ENCODE measurements around the gene ALDH4A1.
"Not testable (repeated sequence)": the region's sequence is repeated elsewhere in the genome, so short reads cannot be mapped to it uniquely, and the experiment has no call there.

ALDH4A1 gene

GRCh38 chr1:18880585-18880984 lies 21.8 kb downstream of the ALDH4A1 start:
- in situ Hi-C loops (cut with MboI; ENCODE audit: low sequenced_read_pairs), result loop anchor here (25.0 kb wide), 1 partner anchor 782 kb away; the partner anchor contains the start of gene HTR6

- in situ Hi-C loops (cut with MboI; ENCODE audit: low sequenced_read_pairs), result loop anchor here (25.0 kb wide), 1 partner anchor 782 kb away; the partner anchor contains the start of gene HTR6
Measured at GRCh38 chr1:18879791-18880309, 22.5 kb downstream of the ALDH4A1 start.

DNA sequence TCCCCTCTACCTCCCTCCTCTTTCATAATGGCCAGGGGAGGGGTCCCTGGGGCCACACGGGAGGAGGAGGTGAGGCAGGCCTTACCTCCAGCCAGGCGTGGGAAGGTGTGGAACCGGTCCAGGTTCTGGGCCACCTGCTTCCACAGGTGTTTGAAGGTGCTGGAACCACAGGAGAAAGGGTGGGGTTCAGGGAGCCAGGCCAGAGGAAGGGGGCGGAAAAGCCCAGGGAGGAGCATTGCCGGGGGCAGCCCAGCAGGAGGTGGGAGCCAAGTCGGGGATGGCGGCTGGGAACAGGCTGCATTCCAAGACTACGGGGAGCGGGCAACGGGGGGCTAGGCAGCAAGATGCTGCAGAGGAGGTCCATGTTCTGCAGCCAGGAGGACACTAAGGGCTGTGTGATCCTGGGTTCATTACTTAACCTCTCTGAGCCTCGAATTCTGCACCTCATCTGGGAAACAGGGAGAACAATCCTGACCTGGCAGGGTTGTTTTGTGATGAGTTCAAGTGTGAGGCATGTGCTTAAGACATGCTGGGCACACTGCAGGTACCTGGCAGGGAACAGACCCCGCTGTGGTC lies 23.1 kb downstream of the ALDH4A1 start:
- in situ Hi-C loops (cut with MboI; ENCODE audit: low sequenced_read_pairs), result loop anchor here (25.0 kb wide), 1 partner anchor 783 kb away; the partner anchor contains the start of gene HTR6

DNA sequence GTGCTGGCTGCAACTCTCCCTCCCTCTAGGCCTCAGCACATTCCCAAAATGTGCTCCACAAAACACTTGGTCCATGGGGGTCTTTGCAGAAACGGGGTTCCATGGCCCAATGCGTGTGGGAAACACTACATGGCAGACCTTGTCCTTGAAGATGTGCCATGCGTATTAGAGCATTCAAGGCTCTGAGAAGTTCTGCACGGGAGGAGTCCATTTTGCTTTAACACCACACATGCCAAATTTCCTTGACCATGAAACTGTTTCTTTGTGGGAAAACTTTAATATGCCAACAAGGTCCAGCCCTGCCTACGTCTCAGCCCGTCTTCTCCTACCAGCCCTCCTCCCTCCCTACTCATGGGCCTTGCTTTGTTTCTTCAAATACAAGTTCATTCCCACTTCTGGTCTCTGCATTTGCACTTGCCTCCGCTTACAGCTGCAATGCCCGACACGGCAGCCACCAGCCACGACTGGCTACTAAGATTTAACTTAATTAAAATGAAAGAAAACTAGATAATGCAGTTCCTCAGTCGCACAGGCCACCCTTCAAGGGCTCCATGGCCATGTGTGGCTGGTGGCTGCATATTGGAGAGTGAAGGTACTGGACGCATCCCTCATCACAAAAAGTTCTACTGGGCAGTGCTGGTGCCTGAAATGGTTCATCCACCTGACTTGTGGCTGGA lies 23.7 kb downstream of the ALDH4A1 start:
- in situ Hi-C loops (cut with MboI; ENCODE audit: low sequenced_read_pairs), result loop anchor here (25.0 kb wide), 1 partner anchor 784 kb away; the partner anchor contains the start of gene HTR6

GRCh38 chr1:18877282-18877681 lies 25.1 kb downstream of the ALDH4A1 start:
- in situ Hi-C loops (cut with MboI; ENCODE audit: low sequenced_read_pairs), result loop anchor here (25.0 kb wide), 1 partner anchor 785 kb away; the partner anchor contains the start of gene HTR6

GRCh38 chr1:18876210-18876609 lies 26.1 kb downstream of the ALDH4A1 start:
- in situ Hi-C loops (cut with MboI; ENCODE audit: low sequenced_read_pairs), result loop anchor here (25.0 kb wide), 1 partner anchor 786 kb away; the partner anchor contains the start of gene HTR6

DNA sequence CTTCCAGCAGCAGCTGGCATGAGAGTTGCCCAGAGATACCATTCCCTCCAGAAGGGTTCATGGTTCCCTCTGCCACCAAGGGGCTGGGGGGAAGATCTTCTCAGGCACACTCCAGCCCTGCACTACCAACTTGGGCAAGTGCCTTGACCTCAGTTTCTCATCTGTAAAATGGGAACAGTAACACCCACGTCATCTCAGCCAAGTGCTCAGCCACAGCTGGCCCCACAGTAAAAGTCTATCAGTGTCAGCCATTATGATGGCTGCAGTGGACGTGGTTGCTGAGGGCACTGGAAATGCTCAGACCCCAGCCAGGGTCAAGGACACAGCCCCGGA lies 26.6 kb downstream of the ALDH4A1 start:
- in situ Hi-C loops (cut with MboI; ENCODE audit: low sequenced_read_pairs), result loop anchor here (25.0 kb wide), 1 partner anchor 787 kb away; the partner anchor contains the start of gene HTR6

- in situ Hi-C loops (cut with MboI; ENCODE audit: low sequenced_read_pairs), result loop anchor here (25.0 kb wide), 1 partner anchor 787 kb away; the partner anchor contains the start of gene HTR6
Measured at GRCh38 chr1:18875107-18875795, 27.1 kb downstream of the ALDH4A1 start.

GRCh38 chr1:18874600-18874999 lies 27.8 kb downstream of the ALDH4A1 start:
- in situ Hi-C loops (cut with MboI; ENCODE audit: low sequenced_read_pairs), result no loop called here

DNA sequence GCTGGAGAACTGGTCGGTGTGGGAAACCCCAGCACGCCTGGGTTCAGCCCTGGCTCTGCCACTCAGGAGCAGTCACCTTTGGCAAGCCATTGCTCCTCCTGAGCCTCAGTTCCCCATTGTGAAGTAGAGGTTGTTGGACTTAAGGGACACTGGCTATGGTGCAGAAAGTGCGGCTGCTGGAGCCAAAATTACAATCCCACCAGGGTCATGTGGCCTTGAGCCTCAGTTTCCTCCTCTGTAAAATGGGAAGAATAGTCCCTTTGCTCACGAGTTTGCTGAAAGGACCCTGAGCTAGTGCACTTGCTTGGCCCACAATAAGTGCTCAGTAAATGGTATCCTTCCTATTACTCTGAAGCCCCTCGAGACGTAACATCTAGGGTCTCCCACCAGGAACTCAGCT lies 28.3 kb downstream of the ALDH4A1 start:
- in situ Hi-C loops (cut with MboI; ENCODE audit: low sequenced_read_pairs), result no loop called here

GRCh38 chr1:18872071-18872611 lies 30.2 kb downstream of the ALDH4A1 start:
- in situ Hi-C loops (cut with MboI; ENCODE audit: low sequenced_read_pairs), result no loop called here

GRCh38 chr1:18871401-18872070 lies 30.8 kb downstream of the ALDH4A1 start:
- in situ Hi-C loops (cut with MboI; ENCODE audit: low sequenced_read_pairs), result no loop called here

GRCh38 chr1:18870957-18871356 lies 31.4 kb downstream of the ALDH4A1 start:
- in situ Hi-C loops (cut with MboI; ENCODE audit: low sequenced_read_pairs), result no loop called here

DNA sequence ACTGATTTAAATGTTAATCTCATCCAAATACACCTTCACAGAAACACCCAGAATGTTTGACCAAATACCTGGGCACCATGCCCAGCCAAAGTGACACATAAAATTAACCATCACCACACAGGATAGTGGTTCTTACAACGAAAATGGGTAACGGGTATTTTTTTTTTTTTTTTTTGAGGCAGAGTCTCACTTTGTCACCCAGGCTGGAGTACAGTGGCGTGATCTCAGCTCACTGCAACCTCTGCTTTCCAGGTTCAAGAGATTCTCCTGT lies 31.8 kb downstream of the ALDH4A1 start:
- in situ Hi-C loops (cut with MboI; ENCODE audit: low sequenced_read_pairs), result not testable (repeated sequence)

GRCh38 chr1:18869847-18870594 lies 32.3 kb downstream of the ALDH4A1 start:
- in situ Hi-C loops (cut with MboI; ENCODE audit: low sequenced_read_pairs), result no loop called here

DNA sequence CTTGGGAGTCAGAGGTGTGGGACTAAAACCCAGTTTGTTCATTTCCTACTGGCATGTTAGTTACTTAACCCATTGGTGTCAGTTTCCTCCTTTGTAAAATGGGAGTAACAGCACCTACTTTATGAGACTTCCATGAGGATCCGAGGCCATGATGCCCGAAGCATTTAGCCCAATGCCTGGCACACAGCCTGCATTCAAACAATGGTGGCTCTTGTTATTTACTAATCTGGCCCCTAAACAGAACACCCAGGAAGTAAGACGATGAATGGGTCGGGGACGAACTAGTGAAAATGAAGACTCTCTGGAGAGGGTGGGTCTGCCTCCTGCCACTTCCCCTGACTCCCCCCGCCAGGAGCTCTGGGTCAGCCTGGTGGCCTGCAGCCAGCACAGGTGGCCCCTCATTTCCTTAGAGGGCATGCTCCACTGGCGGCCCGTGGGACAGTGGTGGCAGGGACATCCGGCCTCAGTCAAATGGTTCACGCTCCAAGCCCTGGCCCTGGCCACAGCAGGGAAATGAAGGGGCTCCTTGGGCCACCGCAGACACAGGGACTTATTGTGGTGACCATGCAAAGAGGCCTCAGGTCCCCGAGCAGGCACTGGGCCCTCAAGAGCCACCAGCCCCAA lies 33.4 kb downstream of the ALDH4A1 start:
- in situ Hi-C loops (cut with MboI; ENCODE audit: low sequenced_read_pairs), result no loop called here

DNA sequence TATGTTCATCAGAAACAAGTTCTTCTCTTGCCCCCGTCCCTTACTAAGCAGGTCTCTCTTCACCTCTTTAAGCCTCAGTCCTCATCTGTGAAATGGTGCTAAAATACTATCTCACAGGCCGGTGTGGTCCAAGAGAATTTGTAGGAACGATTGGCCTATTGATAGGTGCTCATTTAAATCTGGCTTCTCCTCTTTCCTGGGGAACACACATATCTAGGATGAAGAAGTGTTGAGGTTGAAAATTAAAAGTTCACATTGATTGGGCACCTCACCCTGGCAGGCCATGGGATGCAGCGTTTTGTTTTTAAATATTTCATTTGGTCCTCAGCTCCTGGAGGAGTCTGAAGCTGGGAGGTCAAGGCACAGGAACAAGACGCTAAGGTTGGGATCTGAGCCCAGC lies 34.0 kb downstream of the ALDH4A1 start:
- in situ Hi-C loops (cut with MboI; ENCODE audit: low sequenced_read_pairs), result no loop called here

- in situ Hi-C loops (cut with MboI; ENCODE audit: low sequenced_read_pairs), result no loop called here
Measured at GRCh38 chr1:18866846-18867245, 35.5 kb downstream of the ALDH4A1 start.

DNA sequence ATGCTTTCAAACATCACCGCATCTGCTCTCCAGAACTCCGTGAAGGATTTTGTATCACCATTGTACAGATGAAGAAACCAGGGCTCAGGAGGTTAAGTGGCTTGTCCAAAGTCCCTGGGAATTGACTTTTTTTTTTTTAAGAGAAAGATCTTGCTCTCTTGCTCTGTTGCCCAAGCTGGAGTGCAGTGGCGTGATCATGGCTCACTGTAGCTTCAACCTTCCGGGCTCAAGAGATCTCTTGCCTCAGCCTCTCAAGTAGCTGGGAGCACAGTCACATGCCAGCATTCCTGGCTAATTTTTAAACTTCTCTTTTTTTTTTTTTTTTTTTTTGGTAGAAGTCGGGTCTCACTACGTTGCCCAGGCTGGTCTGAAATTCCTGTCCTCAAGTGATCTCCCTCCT lies 36.0 kb downstream of the ALDH4A1 start:
- in situ Hi-C loops (cut with MboI; ENCODE audit: low sequenced_read_pairs), result no loop called here

- in situ Hi-C loops (cut with MboI; ENCODE audit: low sequenced_read_pairs), result no loop called here
Measured at GRCh38 chr1:18865176-18865575, 37.2 kb downstream of the ALDH4A1 start.
